ENCODE data around the gene ADGRL2. TPM values are rescaled to one million over a fixed set of nuclear protein-coding genes. Genes with fewer than 3 reads are reported as not detected.

Gene ADGRL2
- total and polyA plus RNA-seq, 2 of the 4 experiments (the other 2 are of a cell fraction) = 17.0 to 42.7 TPM

GRCh38 chr1:81949421-81949820, 148.7 kb downstream of the ADGRL2 start:
- Histone ChIP-seq H4K5ac (ENCODE audit: low read depth, low read length) (no peak overlapping the region), H3K9me1 (ENCODE audit: insufficient read depth, low read length) (0 out of 2 replicates have a peak, but pooled peaks cover 2% of the 10 kb centered on the region), H3K4me2 (ENCODE audit: low read depth, low read length) (no peak overlapping the region), H3K14ac (replicated peaks; ENCODE audit: low read depth, low read length) (no peak overlapping the region), H3K79me1 (ENCODE audit: low read depth in 1 of 2, low read length in 2 of 2) (no peaks in the 10 kb centered on the region), H3K4ac (ENCODE audit: low read depth, low read length) (no peak overlapping the region), H2AFZ (replicated peaks; ENCODE audit: low read length, poor library complexity) (no peak overlapping the region), H4K91ac (ENCODE audit: insufficient read depth, low read depth, low read length) (no peak overlapping the region), H2AK9ac (replicated peaks; ENCODE audit: low read depth, low read length, poor library complexity) (no peak overlapping the region), H3K9me3 (ENCODE audit: control insufficient read depth, insufficient read depth, low read length) (no peaks in the 10 kb centered on the region), H3K36me3 (ENCODE audit: control insufficient read depth, insufficient read depth, low read length) (no peaks in the 10 kb centered on the region), H2BK20ac (ENCODE audit: low read depth, low read length) (no peak overlapping the region), H3K23ac (ENCODE audit: low read depth, low read length) (no peak overlapping the region), H3K56ac (ENCODE audit: extremely low read depth, insufficient read depth, low read length) (no peak overlapping the region), H3K27me3 (ENCODE audit: control insufficient read depth, insufficient read depth, low read length) (no peaks in the 10 kb centered on the region), H3K4me1 (ENCODE audit: control insufficient read depth, insufficient read depth, low read length) (no peaks in the 10 kb centered on the region; the same call in 1 of the 2 replicates), H4K20me1 (ENCODE audit: insufficient read depth, low read length) (no peaks in the 10 kb centered on the region), H2BK120ac (ENCODE audit: low read depth, low read length) (no peak overlapping the region), H3K9ac (ENCODE audit: low read depth, low read length) (no peak overlapping the region), H4K8ac (ENCODE audit: low read depth in 2 of 2, low read length in 2 of 2) (no peak overlapping the region), H2BK15ac (ENCODE audit: low read depth, low read length) (no peak overlapping the region), H2AK5ac (ENCODE audit: low read depth, low read length) (no peak overlapping the region), H3K18ac (ENCODE audit: low read depth, low read length) (no peak overlapping the region), H3K27ac (ENCODE audit: insufficient read depth, low read length) (no peak overlapping the region), H3K4me3 (ENCODE audit: insufficient read depth, low read depth, low read length) (no peak overlapping the region), H2BK5ac (ENCODE audit: low read depth, low read length, poor library complexity, severe bottlenecking) (no peak overlapping the region)
- ChIA-PET POLR2A (ENCODE audit: unreplicated experiment) (no interaction called here), CTCF (no interaction called here)
- BruUV-seq (replicated peaks) = no TSS peak
- DNase-seq (no peak), ATAC-seq (ENCODE audit: low read depth) (no peak)
- in situ Hi-C loops (cut with MboI; ENCODE audit: low sequenced_read_pairs) (no loop called here), dilution Hi-C loops (cut with HindIII; ENCODE audit: low sequenced_read_pairs, unreplicated experiment) (no loop called here), intact Hi-C loops (cut with micrococcal nuclease) (no loop called here)
- TF ChIP-seq MAZ (IDR thresholded peaks at IDR 0.05; ENCODE audit: borderline replicate concordance, low read depth, low read length) = no peak
- TF ChIP-seq RFX5 (IDR thresholded peaks at IDR 0.05; ENCODE audit: low read depth, low read length) = no peak
- no peak for TF ChIP-seq POLR2A (IDR thresholded peaks at IDR 0.05; ENCODE audit: low read depth, low read length)
- TF ChIP-seq NFE2L2 (IDR thresholded peaks at IDR 0.05; ENCODE audit: low read depth, low read length) = no peak
- TF ChIP-seq, protein P1, sequence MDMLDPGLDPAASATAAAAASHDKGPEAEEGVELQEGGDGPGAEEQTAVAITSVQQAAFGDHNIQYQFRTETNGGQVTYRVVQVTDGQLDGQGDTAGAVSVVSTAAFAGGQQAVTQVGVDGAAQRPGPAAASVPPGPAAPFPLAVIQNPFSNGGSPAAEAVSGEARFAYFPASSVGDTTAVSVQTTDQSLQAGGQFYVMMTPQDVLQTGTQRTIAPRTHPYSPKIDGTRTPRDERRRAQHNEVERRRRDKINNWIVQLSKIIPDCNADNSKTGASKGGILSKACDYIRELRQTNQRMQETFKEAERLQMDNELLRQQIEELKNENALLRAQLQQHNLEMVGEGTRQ (IDR thresholded peaks at IDR 0.05; ENCODE audit: low read depth, low read length) = no peak
- no peak for TF ChIP-seq RAD21 (IDR thresholded peaks at IDR 0.05; ENCODE audit: low read length)
- no peak for TF ChIP-seq MXI1 (IDR thresholded peaks at IDR 0.05; ENCODE audit: borderline replicate concordance, low read depth, low read length)
- TF ChIP-seq SMC3 (IDR thresholded peaks at IDR 0.05; ENCODE audit: low read depth, low read length) = no peak
- no peak for TF ChIP-seq CTCF (conservative IDR thresholded peaks at IDR 0.05; ENCODE audit: low read depth, low read length)
- TF ChIP-seq MAFK (IDR thresholded peaks at IDR 0.05; ENCODE audit: low read depth, low read length) = no peak
- TF ChIP-seq CEBPB (IDR thresholded peaks at IDR 0.05; ENCODE audit: low read depth, low read length) = no peak
- TF ChIP-seq FOS (IDR thresholded peaks at IDR 0.05; ENCODE audit: low read depth, low read length) = no peak
- no peak for TF ChIP-seq ELK1 (IDR thresholded peaks at IDR 0.05; ENCODE audit: borderline replicate concordance, low read depth, low read length)
- WGBS, 2 experiments (ENCODE audit: extremely low coverage in 2 of 2, insufficient read length in 1 of 2) = no CpG with 5 or more reads among the region's 4 CpGs

Data from IMR-90 (cell line).